NT2/D1 (cell line): ENCODE results near the gene LITAFD.
"Not testable (repeated sequence)": the region's sequence is repeated elsewhere in the genome, so short reads cannot be mapped to it uniquely, and the experiment has no call there.

ENCODE experiments used
- DNase-seq: peaks from one replicate; pipeline ENCODE4 v3.0.0-alpha.2; 2011; ENCODE audit warnings: low read depth, low spot score
- H3K27me3 ChIP-seq: 2 replicates; pipeline ENCODE4 v1.6.0; 2011; ENCODE audit warnings: mild to moderate bottlenecking; ENCODE audit not compliant: insufficient read length, insufficient read depth
- H3K36me3 ChIP-seq: 2 replicates; pipeline ENCODE4 v1.6.1; 2011; ENCODE audit warnings: mild to moderate bottlenecking, low read length, mixed read lengths; ENCODE audit not compliant: insufficient read depth, insufficient read length
- H3K4me1 ChIP-seq: 2 replicates; pipeline ENCODE4 v1.5.1; 2011; ENCODE audit not compliant: insufficient read depth, insufficient read length
- H3K4me3 ChIP-seq: 2 replicates; pipeline ENCODE4 v1.5.1; 2011; ENCODE audit warnings: low read depth; ENCODE audit not compliant: insufficient read length
- H3K9ac ChIP-seq: 2 replicates; pipeline ENCODE4 v1.6.0; 2011; ENCODE audit warnings: low read depth; ENCODE audit not compliant: insufficient read length
- H3K9me3 ChIP-seq: 2 replicates; pipeline ENCODE4 v1.5.1; 2011; ENCODE audit warnings: mild to moderate bottlenecking, low read length; ENCODE audit not compliant: insufficient read depth
- SUZ12 ChIP-seq: IDR thresholded peaks from 2 replicates; pipeline ENCODE4 v1.6.1; 2011; ENCODE audit not compliant: insufficient read length, insufficient read depth; ENCODE audit errors: extremely low read depth
- YY1 ChIP-seq: IDR thresholded peaks from 2 replicates; pipeline ENCODE4 v1.6.1; 2011; ENCODE audit not compliant: insufficient read length, insufficient read depth
- ZNF274 ChIP-seq: IDR thresholded peaks from 2 replicates; pipeline ENCODE4 v1.6.1; 2011; ENCODE audit warnings: mild to moderate bottlenecking, low read depth, low read length

The LITAFD gene

DNA sequence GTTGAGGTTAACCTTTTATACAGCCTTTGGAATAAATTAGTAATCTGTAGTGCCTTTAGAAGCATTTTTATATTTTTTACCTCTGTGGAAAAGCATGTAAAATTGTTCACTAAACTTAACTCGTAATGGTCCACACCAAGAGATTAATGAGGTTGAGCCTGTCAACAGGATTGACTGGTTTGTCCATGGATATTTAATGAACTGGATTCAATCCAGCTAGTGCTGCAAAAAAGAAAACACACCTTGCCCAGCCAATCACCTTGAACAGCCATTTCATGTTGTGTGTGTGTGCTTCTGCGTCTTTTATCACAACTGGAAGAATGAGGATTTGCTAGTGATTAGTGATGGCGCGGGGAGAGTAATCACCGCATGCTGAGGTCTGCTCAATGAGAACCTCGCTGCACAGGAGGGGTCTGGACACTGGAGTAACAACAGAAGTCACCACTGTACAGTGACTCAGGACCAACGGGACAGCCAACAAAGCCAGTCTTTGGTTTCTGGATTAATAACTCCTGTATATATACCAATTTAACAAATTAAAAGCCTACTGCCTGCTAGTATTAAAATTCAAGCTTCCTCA is 33.7 kb downstream of the LITAFD start:
- Histone ChIP-seq H3K9me3 (no peaks in the 10 kb centered on the region), H3K36me3 (peaks cover 97% of the 10 kb centered on the region), H3K27me3 (no peaks in the 10 kb centered on the region), H3K9ac (no peak overlapping the region), H3K4me1 (no peaks in the 10 kb centered on the region), H3K4me3 (no peak overlapping the region)
- TF ChIP-seq SUZ12 (no peak), YY1 (no peak), ZNF274 (no peak)
- DNase-seq: no peak

DNA sequence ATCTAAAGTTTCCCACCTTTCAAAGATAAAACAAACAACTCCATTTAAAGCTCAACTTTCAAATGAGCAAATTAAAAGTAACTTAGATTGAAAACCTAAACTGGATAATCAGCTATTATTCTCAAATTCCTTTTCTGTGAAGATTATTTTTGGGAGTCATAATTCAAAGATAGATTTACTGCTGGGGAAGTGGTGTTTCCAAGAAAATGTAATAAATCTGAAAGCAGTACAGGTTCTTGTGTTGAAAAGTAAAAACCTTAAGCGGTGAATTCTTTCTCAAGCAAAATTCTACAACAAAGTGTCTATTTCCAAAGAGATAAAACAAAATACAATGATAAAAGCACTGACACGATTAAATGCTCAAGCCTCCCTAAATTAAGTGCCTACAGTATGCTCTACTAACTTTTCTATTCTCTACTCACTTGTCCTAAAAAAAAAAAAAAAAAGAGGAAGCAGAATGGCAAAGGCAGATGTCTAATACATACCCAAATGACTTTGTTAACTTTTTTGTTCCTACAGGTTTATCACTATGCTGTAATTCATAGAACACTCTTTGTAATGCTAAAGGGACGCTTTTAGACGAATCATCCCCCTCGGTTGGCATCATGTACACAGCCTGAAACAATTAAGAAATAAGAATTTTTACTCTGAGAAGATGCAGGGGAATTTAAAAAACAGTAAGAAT is 34.5 kb downstream of the LITAFD start:
- no peak overlapping the region for H3K9ac ChIP-seq
- H3K4me3 ChIP-seq: no peak overlapping the region
- no peaks in the 10 kb centered on the region for H3K4me1 ChIP-seq
- TF ChIP-seq SUZ12 (no peak), ZNF274 (no peak), YY1 (no peak)
- no peaks in the 10 kb centered on the region for H3K9me3 ChIP-seq
- no peak for DNase-seq
- H3K27me3 ChIP-seq: no peaks in the 10 kb centered on the region
- peaks cover 96% of the 10 kb centered on the region for H3K36me3 ChIP-seq

DNA sequence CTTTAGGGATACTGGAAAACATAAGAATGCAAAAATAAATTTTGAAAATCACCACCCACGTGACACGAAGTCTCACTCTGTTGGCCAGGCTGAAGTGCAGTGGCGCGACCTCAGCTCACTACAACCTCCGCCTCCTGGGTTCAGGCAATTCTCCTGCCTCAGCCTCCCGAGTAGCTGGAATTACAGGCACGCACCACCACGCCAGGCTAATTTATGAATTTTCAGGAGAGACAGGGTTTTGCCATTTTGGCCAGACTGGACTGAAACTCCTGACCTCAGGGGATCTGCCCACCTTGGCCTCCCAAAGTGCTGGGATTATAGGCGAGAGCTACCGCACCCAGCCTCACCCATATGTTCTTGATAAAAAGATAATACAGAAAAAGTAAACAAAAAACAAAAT is 35.2 kb downstream of the LITAFD start:
- H3K4me1 ChIP-seq, H3K27me3 ChIP-seq, H3K4me3 ChIP-seq, H3K9me3 ChIP-seq, H3K9ac ChIP-seq, DNase-seq: not testable (repeated sequence)
- peaks cover 96% of the 10 kb centered on the region for H3K36me3 ChIP-seq

DNA sequence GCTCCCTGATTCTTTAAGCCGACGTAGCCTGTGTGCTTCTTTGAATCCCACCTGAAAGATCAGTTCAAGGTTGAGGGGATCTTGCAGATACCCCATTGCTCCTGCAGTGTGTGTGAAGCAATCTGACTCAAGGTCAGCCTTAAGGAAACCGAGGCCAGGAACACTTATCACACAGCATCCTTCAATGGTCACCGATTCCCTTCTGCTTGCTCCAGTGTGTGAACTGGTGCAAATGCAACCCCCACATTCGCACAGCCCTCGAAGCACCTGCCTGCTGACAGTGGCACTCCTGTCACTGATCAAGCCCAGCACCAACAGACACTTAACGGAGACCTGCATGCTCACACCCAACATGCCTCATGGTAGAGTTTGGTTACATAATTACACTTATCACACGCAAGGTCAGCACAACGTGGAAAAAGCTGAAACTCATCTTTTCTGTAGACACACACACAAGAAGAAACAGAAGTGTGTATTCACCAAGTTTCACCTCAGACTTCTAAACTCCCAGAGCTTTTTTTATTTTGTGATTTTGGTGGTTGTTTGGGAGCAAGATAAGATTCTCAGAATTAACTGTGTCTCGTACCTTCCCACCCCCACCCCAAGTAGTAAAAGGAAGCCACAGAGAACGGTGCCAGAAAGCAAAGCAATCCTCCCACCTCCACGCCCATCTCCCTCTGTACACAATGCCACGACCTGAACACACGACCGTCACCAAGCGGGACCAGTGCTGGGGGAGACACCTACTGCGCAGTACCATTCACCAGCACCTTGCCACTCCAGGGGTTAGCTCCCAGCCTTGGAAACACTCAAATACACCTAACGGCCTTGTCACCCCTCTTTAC is 37.2 kb downstream of the LITAFD start:
- no peak for DNase-seq
- H3K4me3 ChIP-seq: no peak overlapping the region
- no peaks in the 10 kb centered on the region for H3K9me3 ChIP-seq
- peaks cover 96% of the 10 kb centered on the region for H3K36me3 ChIP-seq
- H3K4me1 ChIP-seq: no peaks in the 10 kb centered on the region
- H3K27me3 ChIP-seq: no peaks in the 10 kb centered on the region
- TF ChIP-seq YY1: no peak
- TF ChIP-seq SUZ12: no peak
- TF ChIP-seq ZNF274: no peak
- H3K9ac ChIP-seq: no peak overlapping the region

DNA sequence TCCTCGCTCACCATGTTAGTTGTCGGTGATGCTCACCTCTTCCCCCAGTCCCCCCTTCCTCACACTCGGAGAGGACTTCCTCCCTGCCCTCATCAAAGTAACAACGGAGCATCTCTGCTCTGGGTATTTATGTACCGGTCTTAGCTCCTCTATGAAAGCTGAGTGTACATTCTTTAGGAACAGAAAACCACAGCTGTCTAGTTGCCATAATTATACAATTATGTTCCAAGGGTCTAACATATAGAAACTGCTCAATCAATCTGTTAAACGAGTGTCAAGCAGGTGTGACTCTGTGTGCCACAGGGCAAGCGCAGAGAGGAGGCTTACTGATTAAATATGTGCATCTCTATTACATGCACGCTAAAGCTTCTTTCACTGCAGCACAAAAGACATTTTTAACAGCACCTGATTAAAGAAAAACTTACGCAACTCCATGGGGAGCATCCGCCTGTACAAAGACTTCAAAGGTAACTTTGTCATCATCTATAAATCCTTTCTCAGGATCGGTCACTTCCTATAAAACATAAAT is 37.8 kb downstream of the LITAFD start:
- no peaks in the 10 kb centered on the region for H3K4me1 ChIP-seq
- H3K36me3 ChIP-seq: peaks cover 95% of the 10 kb centered on the region
- H3K27me3 ChIP-seq: no peaks in the 10 kb centered on the region
- TF ChIP-seq YY1 (no peak), SUZ12 (no peak), ZNF274 (no peak)
- H3K9ac ChIP-seq: no peak overlapping the region
- DNase-seq: no peak
- no peaks in the 10 kb centered on the region for H3K9me3 ChIP-seq
- H3K4me3 ChIP-seq: no peak overlapping the region

DNA sequence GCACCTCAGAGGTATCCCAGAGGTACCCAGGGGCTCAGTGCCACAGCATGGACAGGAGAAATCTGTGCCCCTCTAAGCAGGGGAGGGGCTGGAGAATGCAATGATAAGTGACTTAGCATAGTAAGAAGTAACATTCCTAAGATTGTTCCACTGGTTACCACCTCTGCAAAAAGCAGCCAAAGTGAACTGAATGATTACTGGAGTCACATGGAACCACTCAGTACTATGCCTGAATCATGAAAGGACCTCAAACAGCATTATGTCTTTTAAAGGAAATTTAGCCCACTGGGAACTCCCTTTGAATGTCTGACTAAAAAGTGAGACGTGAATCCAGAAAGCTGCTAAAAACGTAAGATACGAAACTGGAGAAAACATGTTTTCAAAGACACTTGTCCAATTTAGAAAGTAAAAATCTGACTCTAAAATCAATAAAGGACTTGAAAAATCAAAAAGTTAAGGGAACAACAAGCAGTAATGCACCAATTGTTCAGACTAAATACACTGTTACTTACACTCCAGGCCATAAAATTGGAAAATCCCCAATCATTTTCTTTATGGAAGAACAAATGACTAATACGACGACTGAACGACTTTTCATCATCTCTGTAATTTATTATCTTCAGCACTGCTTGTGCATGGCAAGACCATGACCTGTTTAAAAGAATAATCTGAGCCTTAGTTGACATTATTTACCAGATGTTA is 38.6 kb downstream of the LITAFD start:
- Histone ChIP-seq H3K4me1 (no peaks in the 10 kb centered on the region), H3K4me3 (no peak overlapping the region), H3K27me3 (no peaks in the 10 kb centered on the region), H3K36me3 (peaks cover 89% of the 10 kb centered on the region), H3K9ac (no peak overlapping the region), H3K9me3 (no peaks in the 10 kb centered on the region)
- no peak for DNase-seq
- TF ChIP-seq ZNF274: no peak
- TF ChIP-seq YY1: no peak
- TF ChIP-seq SUZ12: no peak
